ENCODE data around the gene MEF2C. TPM values are rescaled to one million over a fixed set of nuclear protein-coding genes. Genes with fewer than 3 reads are reported as not detected.

Gene MEF2C
- total RNA-seq, 1 donor from 2014 or later, result 42.0 TPM

- H3K36me3 ChIP-seq, result no peaks in the 10 kb centered on the region
- H3K4me1 ChIP-seq, result no peaks in the 10 kb centered on the region
- intact Hi-C loops (cut with DNase I), result no loop called here
- H3K27ac ChIP-seq, result no peak overlapping the region
- DNase-seq, result no peak
- H3K4me3 ChIP-seq, result no peak overlapping the region
- H3K27me3 ChIP-seq (ENCODE audit: low read depth), result no peaks in the 10 kb centered on the region
- TF ChIP-seq CTCF (IDR thresholded peaks at IDR 0.05), result no peak
- no peaks in the 10 kb centered on the region for H3K9me3 ChIP-seq
- ATAC-seq, result no peak
Measured at GRCh38 chr5:88899096-88899737, 16.2 kb upstream of the MEF2C start.

GRCh38 chr5:88897748-88898147 is 14.8 kb upstream of the MEF2C start:
- H3K27ac ChIP-seq, result no peak overlapping the region
- no peaks in the 10 kb centered on the region for H3K9me3 ChIP-seq
- no peaks in the 10 kb centered on the region for H3K4me1 ChIP-seq
- no peak overlapping the region for H3K4me3 ChIP-seq
- H3K36me3 ChIP-seq, result no peaks in the 10 kb centered on the region
- no peaks in the 10 kb centered on the region for H3K27me3 ChIP-seq (ENCODE audit: low read depth)
- DNase-seq (no peak), ATAC-seq (no peak)
- intact Hi-C loops (cut with DNase I), result no loop called here
- no peak for TF ChIP-seq CTCF (IDR thresholded peaks at IDR 0.05)

- TF ChIP-seq CTCF (IDR thresholded peaks at IDR 0.05), result no peak
- Histone ChIP-seq H3K4me3 (no peak overlapping the region), H3K9me3 (no peaks in the 10 kb centered on the region), H3K36me3 (no peaks in the 10 kb centered on the region), H3K27ac (no peak overlapping the region), H3K27me3 (ENCODE audit: low read depth) (no peaks in the 10 kb centered on the region), H3K4me1 (peaks cover under 1% of the 10 kb centered on the region)
- DNase-seq, result no peak
- ATAC-seq, result no peak
- intact Hi-C loops (cut with DNase I), result no loop called here
Measured at GRCh38 chr5:88895681-88896501, 12.9 kb upstream of the MEF2C start.

GRCh38 chr5:88892669-88893068 is 9.7 kb upstream of the MEF2C start:
- ATAC-seq, result no peak

More at GRCh38 chr5:88892669-88893068, 9.7 kb upstream of the MEF2C start:
- no peak overlapping the region for H3K4me3 ChIP-seq
- H3K9me3 ChIP-seq, result no peaks in the 10 kb centered on the region
- intact Hi-C loops (cut with DNase I), result no loop called here
- peaks cover 12% of the 10 kb centered on the region for H3K4me1 ChIP-seq
- no peak overlapping the region for H3K27ac ChIP-seq
- no peak for TF ChIP-seq CTCF (IDR thresholded peaks at IDR 0.05)
- no peak for DNase-seq
- no peaks in the 10 kb centered on the region for H3K27me3 ChIP-seq (ENCODE audit: low read depth)
- H3K36me3 ChIP-seq, result no peaks in the 10 kb centered on the region

All from lower lobe of right lung (tissue), 2 donors.